Cortex of kidney (tissue), 1 donor: ENCODE data around the gene IGSF3.

Experiments
- DNase-seq: peaks from one replicate; lab custom pipeline; 2025; lab: John Stamatoyannopoulos, UW

The IGSF3 gene

GRCh38 chr1:116557323-116557878 lies 110.1 kb downstream of the IGSF3 start:
- no peak for DNase-seq

GRCh38 chr1:116556289-116557006 lies 111.1 kb downstream of the IGSF3 start:
- DNase-seq = no peak

- no peak for DNase-seq
These were observed 112.6 kb downstream of the IGSF3 start for GRCh38 chr1:116554924-116555323.

GRCh38 chr1:116553386-116554115 lies 114.0 kb downstream of the IGSF3 start:
- no peak for DNase-seq

- no peak for DNase-seq
These were observed 121.1 kb downstream of the IGSF3 start for GRCh38 chr1:116546354-116546977.

GRCh38 chr1:116545359-116545705 lies 122.2 kb downstream of the IGSF3 start:
- no peak for DNase-seq

GRCh38 chr1:116544588-116545358 lies 122.8 kb downstream of the IGSF3 start:
- no peak for DNase-seq

GRCh38 chr1:116540088-116540487 lies 127.4 kb downstream of the IGSF3 start:
- no peak for DNase-seq

GRCh38 chr1:116538544-116538943 lies 129.0 kb downstream of the IGSF3 start:
- no peak for DNase-seq

- no peak for DNase-seq
These were observed 129.6 kb downstream of the IGSF3 start for GRCh38 chr1:116537898-116538297.

GRCh38 chr1:116537040-116537831 lies 130.3 kb downstream of the IGSF3 start:
- DNase-seq = no peak

GRCh38 chr1:116534014-116534739 lies 133.4 kb downstream of the IGSF3 start:
- DNase-seq = no peak

- no peak for DNase-seq
These were observed 134.1 kb downstream of the IGSF3 start for GRCh38 chr1:116533429-116533820.

- no peak for DNase-seq
These were observed 134.7 kb downstream of the IGSF3 start for GRCh38 chr1:116532671-116533428.

- no peak for DNase-seq
These were observed 135.6 kb downstream of the IGSF3 start for GRCh38 chr1:116531917-116532316.

- no peak for DNase-seq
These were observed 137.9 kb downstream of the IGSF3 start for GRCh38 chr1:116529681-116530080.

- DNase-seq = no peak
These were observed 138.3 kb downstream of the IGSF3 start for GRCh38 chr1:116529199-116529631.

- no peak for DNase-seq
These were observed 139.0 kb downstream of the IGSF3 start for GRCh38 chr1:116528329-116529083.

- DNase-seq = no peak
These were observed 142.1 kb downstream of the IGSF3 start for GRCh38 chr1:116525440-116525839.
